Breast epithelium (tissue), 3 donors: ENCODE data around the gene STAU1.

Source experiments
- POLR2A ChIP-seq: fragments of 450-650 bp; IDR thresholded peaks from one replicate; pipeline ENCODE4 v1.6.1; 2016; ENCODE audit warnings: antibody characterized with exemption, mild to moderate bottlenecking, moderate library complexity
- TF ChIP-seq, protein P1 (sequence below), 3 donors: fragments of 450-650 bp; IDR thresholded peaks; one replicate each; pipeline ENCODE4 v1.5.1; 2016 to 2017; ENCODE audit warnings: antibody characterized with exemption in 3 of 3, mild to moderate bottlenecking in 3 of 3, moderate library complexity in 3 of 3

- TF ChIP-seq, protein P1, sequence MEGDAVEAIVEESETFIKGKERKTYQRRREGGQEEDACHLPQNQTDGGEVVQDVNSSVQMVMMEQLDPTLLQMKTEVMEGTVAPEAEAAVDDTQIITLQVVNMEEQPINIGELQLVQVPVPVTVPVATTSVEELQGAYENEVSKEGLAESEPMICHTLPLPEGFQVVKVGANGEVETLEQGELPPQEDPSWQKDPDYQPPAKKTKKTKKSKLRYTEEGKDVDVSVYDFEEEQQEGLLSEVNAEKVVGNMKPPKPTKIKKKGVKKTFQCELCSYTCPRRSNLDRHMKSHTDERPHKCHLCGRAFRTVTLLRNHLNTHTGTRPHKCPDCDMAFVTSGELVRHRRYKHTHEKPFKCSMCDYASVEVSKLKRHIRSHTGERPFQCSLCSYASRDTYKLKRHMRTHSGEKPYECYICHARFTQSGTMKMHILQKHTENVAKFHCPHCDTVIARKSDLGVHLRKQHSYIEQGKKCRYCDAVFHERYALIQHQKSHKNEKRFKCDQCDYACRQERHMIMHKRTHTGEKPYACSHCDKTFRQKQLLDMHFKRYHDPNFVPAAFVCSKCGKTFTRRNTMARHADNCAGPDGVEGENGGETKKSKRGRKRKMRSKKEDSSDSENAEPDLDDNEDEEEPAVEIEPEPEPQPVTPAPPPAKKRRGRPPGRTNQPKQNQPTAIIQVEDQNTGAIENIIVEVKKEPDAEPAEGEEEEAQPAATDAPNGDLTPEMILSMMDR (IDR thresholded peaks at IDR 0.05) = no peak
- TF ChIP-seq POLR2A = no peak
Observed at GRCh38 chr20:49203011-49203410, 14.9 kb upstream of the STAU1 start.
